ENCODE results near the gene LMF2. TPM values are rescaled to one million over a fixed set of nuclear protein-coding genes. Genes with fewer than 3 reads are reported as not detected.

The LMF2 gene
- total RNA-seq, 2 experiments from 2014 or later, result 49.2 to 50.7 TPM

- Histone ChIP-seq H4K20me1 (ENCODE audit: insufficient read depth, low read length) (no peaks in the 10 kb centered on the region), H3K9me3 (ENCODE audit: low read length) (no peaks in the 10 kb centered on the region), H3K4me1 (ENCODE audit: insufficient read depth, low read length, poor library complexity, severe bottlenecking) (peaks cover 17% of the 10 kb centered on the region), H3K9me2 (ENCODE audit: insufficient read depth, low read length) (no peaks in the 10 kb centered on the region), H3K4me2 (ENCODE audit: low read length) (no peak overlapping the region), H3K4me3 (ENCODE audit: low read depth, low read length, poor library complexity, severe bottlenecking) (no peak overlapping the region), H2AFZ (ENCODE audit: low read length) (no peak overlapping the region), H3K36me3 (ENCODE audit: insufficient read depth, low read length) (peaks cover 100% of the 10 kb centered on the region), H3K27ac (ENCODE audit: low read depth, low read length, poor library complexity, severe bottlenecking) (no peak overlapping the region), H3K79me2 (ENCODE audit: insufficient read depth, low read depth, low read length) (peaks cover 18% of the 10 kb centered on the region)
- no TSS peak for BruUV-seq (replicated peaks)
- CTCF ChIA-PET (ENCODE audit: unreplicated experiment), result no interaction called here
- POLR2A ChIA-PET, result no interaction called here
- TF ChIP-seq CTCF (conservative IDR thresholded peaks at IDR 0.05; ENCODE audit: low read length), result no peak
- no peak for TF ChIP-seq EZH2phosphoT487 (IDR thresholded peaks at IDR 0.05; ENCODE audit: borderline replicate concordance, low read depth, low read length)
- DNase-seq (ENCODE audit: low spot score), result no peak
- intact Hi-C loops (cut with micrococcal nuclease; ENCODE audit: unreplicated experiment), result no loop called here
Measured at GRCh38 chr22:50463188-50463900, 44.2 kb downstream of the LMF2 start.

GRCh38 chr22:50461979-50462540, 45.4 kb downstream of the LMF2 start:
- peaks cover 4% of the 10 kb centered on the region for H3K4me1 ChIP-seq (ENCODE audit: insufficient read depth, low read length, poor library complexity, severe bottlenecking)
- no peaks in the 10 kb centered on the region for H3K9me2 ChIP-seq (ENCODE audit: insufficient read depth, low read length)
- H4K20me1 ChIP-seq (ENCODE audit: insufficient read depth, low read length), result no peaks in the 10 kb centered on the region
- POLR2A ChIA-PET, result interaction anchor here (0.6 kb wide), 1 partner anchor 17 kb away, joined by 5 read pairs; no protein-coding TSS in a partner anchor
- H3K79me2 ChIP-seq (ENCODE audit: insufficient read depth, low read depth, low read length), result peaks cover 5% of the 10 kb centered on the region; the same call in 1 of the 2 replicates
- no peak overlapping the region for H2AFZ ChIP-seq (ENCODE audit: low read length)
- DNase-seq (ENCODE audit: low spot score), result no peak
- TSS peak; percentile 41 for BruUV-seq (replicated peaks)
- H3K4me3 ChIP-seq (ENCODE audit: low read depth, low read length, poor library complexity, severe bottlenecking), result no peak overlapping the region
- H3K4me2 ChIP-seq (ENCODE audit: low read length), result no peak overlapping the region
- H3K9me3 ChIP-seq (ENCODE audit: low read length), result no peaks in the 10 kb centered on the region
- CTCF ChIA-PET (ENCODE audit: unreplicated experiment), result no interaction called here
- intact Hi-C loops (cut with micrococcal nuclease; ENCODE audit: unreplicated experiment), result no loop called here
- no peak overlapping the region for H3K27ac ChIP-seq (ENCODE audit: low read depth, low read length, poor library complexity, severe bottlenecking)
- peaks cover 98% of the 10 kb centered on the region for H3K36me3 ChIP-seq (ENCODE audit: insufficient read depth, low read length)
- TF ChIP-seq EZH2phosphoT487 (IDR thresholded peaks at IDR 0.05; ENCODE audit: borderline replicate concordance, low read depth, low read length), result no peak
- no peak for TF ChIP-seq CTCF (conservative IDR thresholded peaks at IDR 0.05; ENCODE audit: low read length)

GRCh38 chr22:50461536-50461935, 46.0 kb downstream of the LMF2 start:
- TF ChIP-seq CTCF (conservative IDR thresholded peaks at IDR 0.05; ENCODE audit: low read length) (no peak), EZH2phosphoT487 (IDR thresholded peaks at IDR 0.05; ENCODE audit: borderline replicate concordance, low read depth, low read length) (no peak)
- Histone ChIP-seq H3K36me3 (ENCODE audit: insufficient read depth, low read length) (peaks cover 98% of the 10 kb centered on the region), H3K27ac (ENCODE audit: low read depth, low read length, poor library complexity, severe bottlenecking) (no peak overlapping the region), H2AFZ (ENCODE audit: low read length) (no peak overlapping the region), H3K9me2 (ENCODE audit: insufficient read depth, low read length) (no peaks in the 10 kb centered on the region), H3K79me2 (ENCODE audit: insufficient read depth, low read depth, low read length) (0 out of 2 replicates have a peak, but pooled peaks cover under 1% of the 10 kb centered on the region), H3K4me1 (ENCODE audit: insufficient read depth, low read length, poor library complexity, severe bottlenecking) (no peaks in the 10 kb centered on the region), H3K4me2 (ENCODE audit: low read length) (no peak overlapping the region), H3K9me3 (ENCODE audit: low read length) (no peaks in the 10 kb centered on the region), H3K4me3 (ENCODE audit: low read depth, low read length, poor library complexity, severe bottlenecking) (no peak overlapping the region), H4K20me1 (ENCODE audit: insufficient read depth, low read length) (no peaks in the 10 kb centered on the region)
- intact Hi-C loops (cut with micrococcal nuclease; ENCODE audit: unreplicated experiment), result no loop called here
- ChIA-PET POLR2A (no interaction called here), CTCF (ENCODE audit: unreplicated experiment) (no interaction called here)
- no peak for DNase-seq (ENCODE audit: low spot score)
- BruUV-seq (replicated peaks), result no TSS peak

Data from OCI-LY7 (cell line).